Brain microvascular endothelial cell (primary cell): Measurements from ENCODE around the gene GUCA1C.

ENCODE experiments used
- DNase-seq: peaks from one replicate; pipeline ENCODE4 v3.0.0-alpha.2; 2020
- H3K27ac ChIP-seq: fragments of 250-450 bp; sonication (Bioruptor Pico); 2 replicates; pipeline ENCODE4 v1.5.1; 2020; ENCODE audit warnings: mild to moderate bottlenecking, moderate library complexity
- H3K27me3 ChIP-seq: fragments of 250-450 bp; sonication (Bioruptor Pico); replicated peaks from 2 replicates; pipeline ENCODE4 v1.5.1; 2020; ENCODE audit warnings: mild to moderate bottlenecking
- H3K36me3 ChIP-seq: fragments of 250-450 bp; sonication (Bioruptor Pico); replicated peaks from 2 replicates; pipeline ENCODE4 v1.5.1; 2020; ENCODE audit warnings: mild to moderate bottlenecking
- H3K4me3 ChIP-seq: 2 replicates; pipeline ENCODE4 v1.5.1; 2011; ENCODE audit warnings: low read depth, mild to moderate bottlenecking, control low read depth, low read length, moderate library complexity
- in situ Hi-C: cut with HindIII; loops from 2 replicates; pipeline ENCODE4 v1.10.0; 2017; ENCODE audit warnings: low sequenced_read_pairs, low pct_ligation_motif_present
- TF ChIP-seq, protein P1 (sequence below): IDR thresholded peaks from 2 replicates; pipeline ENCODE4 v1.5.1; 2011; ENCODE audit warnings: low read depth, mild to moderate bottlenecking, moderate library complexity, low read length, control low read depth, inconsistent platforms; ENCODE audit errors: missing control alignments

GUCA1C gene

DNA sequence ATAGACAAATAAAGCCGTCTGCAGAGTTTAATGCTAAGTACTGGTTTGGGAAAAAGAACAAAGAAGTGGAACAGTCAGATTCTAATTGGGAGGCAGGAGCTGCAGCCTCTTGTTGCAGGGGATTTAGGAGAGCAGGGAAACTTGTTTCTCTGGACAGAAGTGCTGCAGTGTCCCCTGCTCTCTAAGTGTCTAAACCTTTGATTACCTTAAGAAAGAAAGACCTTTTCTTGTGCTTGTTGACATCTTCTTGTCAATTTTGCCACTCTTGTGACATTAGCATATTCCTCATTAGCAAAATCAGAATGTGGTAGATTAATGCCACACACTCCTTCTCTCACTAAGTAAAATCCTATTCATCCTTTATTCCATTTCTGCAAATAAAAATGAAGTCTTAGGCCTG is 92.3 kb downstream of the GUCA1C start:
- no peak overlapping the region for H3K4me3 ChIP-seq

More for the DNA sequence above, 92.3 kb downstream of the GUCA1C start:
- DNase-seq, result no peak
- in situ Hi-C loops, result no loop called here
- no peak overlapping the region for H3K27ac ChIP-seq
- TF ChIP-seq, protein P1, sequence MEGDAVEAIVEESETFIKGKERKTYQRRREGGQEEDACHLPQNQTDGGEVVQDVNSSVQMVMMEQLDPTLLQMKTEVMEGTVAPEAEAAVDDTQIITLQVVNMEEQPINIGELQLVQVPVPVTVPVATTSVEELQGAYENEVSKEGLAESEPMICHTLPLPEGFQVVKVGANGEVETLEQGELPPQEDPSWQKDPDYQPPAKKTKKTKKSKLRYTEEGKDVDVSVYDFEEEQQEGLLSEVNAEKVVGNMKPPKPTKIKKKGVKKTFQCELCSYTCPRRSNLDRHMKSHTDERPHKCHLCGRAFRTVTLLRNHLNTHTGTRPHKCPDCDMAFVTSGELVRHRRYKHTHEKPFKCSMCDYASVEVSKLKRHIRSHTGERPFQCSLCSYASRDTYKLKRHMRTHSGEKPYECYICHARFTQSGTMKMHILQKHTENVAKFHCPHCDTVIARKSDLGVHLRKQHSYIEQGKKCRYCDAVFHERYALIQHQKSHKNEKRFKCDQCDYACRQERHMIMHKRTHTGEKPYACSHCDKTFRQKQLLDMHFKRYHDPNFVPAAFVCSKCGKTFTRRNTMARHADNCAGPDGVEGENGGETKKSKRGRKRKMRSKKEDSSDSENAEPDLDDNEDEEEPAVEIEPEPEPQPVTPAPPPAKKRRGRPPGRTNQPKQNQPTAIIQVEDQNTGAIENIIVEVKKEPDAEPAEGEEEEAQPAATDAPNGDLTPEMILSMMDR, result no peak
- no peaks in the 10 kb centered on the region for H3K36me3 ChIP-seq
- no peaks in the 10 kb centered on the region for H3K27me3 ChIP-seq
